ENCODE measurements around the gene KLHL26. TPM values are rescaled to one million over a fixed set of nuclear protein-coding genes. Genes with fewer than 3 reads are reported as not detected.

Gene KLHL26
- total RNA-seq, 1 experiment from 2014 or later = 10.7 TPM

- no peak overlapping the region for H2AFZ ChIP-seq (ENCODE audit: low read length)
- H3K9ac ChIP-seq (ENCODE audit: extremely low read depth, insufficient read length, low read length) = no peak overlapping the region
- Mint-ChIP-seq H3K4me1 (peaks cover 8 to 14% of the 10 kb centered on the region in 2 experiments), H3K27me3 (ENCODE audit: low read depth) (no peaks in the 10 kb centered on the region; the same call in 1 of the 2 replicates), H3K27ac (no peak overlapping the region), H3K36me3 (ENCODE audit: insufficient read depth in 1 of 3, low read depth in 3 of 3) (peaks cover 0 to 9% (median 7%) of the 10 kb centered on the region in 3 experiments; a peak in 3 of 7 replicates), H3K4me3 (no peak overlapping the region), H3K9me3 (no peaks in the 10 kb centered on the region)
- H4K5ac ChIP-seq (ENCODE audit: insufficient read length, low read depth, low read length) = no peak overlapping the region
- H3K9me3 ChIP-seq (ENCODE audit: control insufficient read depth, low read depth, low read length) = no peaks in the 10 kb centered on the region
- no peak overlapping the region for H3K4me2 ChIP-seq (ENCODE audit: insufficient read depth, insufficient read length, low read length)
- no CpG with 5 or more reads among the region's 25 CpGs for WGBS (ENCODE audit: extremely low coverage, insufficient read length, low lambda C conversion rate)
- no peaks in the 10 kb centered on the region for H4K20me1 ChIP-seq (ENCODE audit: control insufficient read depth, insufficient read depth, insufficient read length)
- H3K23me2 ChIP-seq (ENCODE audit: insufficient read length, low read depth, low read length, poor library complexity, severe bottlenecking) = no peaks in the 10 kb centered on the region
- H3K27ac ChIP-seq (ENCODE audit: insufficient read length, low read depth, low read length) = no peak overlapping the region
- no peak overlapping the region for H2BK15ac ChIP-seq (ENCODE audit: low read depth, low read length)
- H4K91ac ChIP-seq (ENCODE audit: insufficient read length, low read depth, low read length) = no peak overlapping the region
- no peak overlapping the region for H3T11ph ChIP-seq (ENCODE audit: low read length)
- H2BK20ac ChIP-seq (ENCODE audit: low read depth, low read length, poor library complexity, severe bottlenecking) = no peak overlapping the region
- H3K56ac ChIP-seq (ENCODE audit: insufficient read length, low read depth, low read length) = no peak overlapping the region
- H3K18ac ChIP-seq (ENCODE audit: insufficient read length, low read depth, low read length) = no peak overlapping the region
- no peak overlapping the region for H3K4ac ChIP-seq (ENCODE audit: low read depth, low read length)
- no peak overlapping the region for H2AK5ac ChIP-seq (ENCODE audit: insufficient read length, low read length)
- H2BK12ac ChIP-seq (ENCODE audit: insufficient read length, low read depth, low read length) = no peak overlapping the region
- H3K79me2 ChIP-seq (ENCODE audit: insufficient read depth, low read length) = no peaks in the 10 kb centered on the region
- H3K14ac ChIP-seq (ENCODE audit: insufficient read depth, low read length) = no peak overlapping the region; the same call in 1 of the 2 replicates
- no peaks in the 10 kb centered on the region; the same call in 1 of the 2 replicates for H3K4me1 ChIP-seq (ENCODE audit: insufficient read depth, low read length)
- H3K23ac ChIP-seq (ENCODE audit: insufficient read length, low read depth, low read length) = no peak overlapping the region
- H4K8ac ChIP-seq (replicated peaks; ENCODE audit: insufficient read length, low read depth, low read length) = no peak overlapping the region
- no peaks in the 10 kb centered on the region for H3K27me3 ChIP-seq (ENCODE audit: insufficient read depth, low read length)
- no peak overlapping the region for H2BK120ac ChIP-seq (ENCODE audit: low read depth, low read length, poor library complexity, severe bottlenecking)
- TF ChIP-seq CTCF (conservative IDR thresholded peaks at IDR 0.05) = no peak
- no peak overlapping the region for H2BK5ac ChIP-seq (ENCODE audit: insufficient read length, low read length)
- no peak for DNase-seq
- H3K79me1 ChIP-seq (ENCODE audit: insufficient read depth, low read depth, low read length, poor library complexity, severe bottlenecking) = no peaks in the 10 kb centered on the region
Observed at GRCh38 chr19:18719541-18719940, 82.7 kb downstream of the KLHL26 start.

Other genes starting within 250 kb of the KLHL26 start
- gene LRRC25, start 239.4 kb upstream of the KLHL26 start, total RNA-seq (2021) = 0.18 TPM in 1 of 2 replicates, not detected in the other
- gene SSBP4, start 217.6 kb upstream of the KLHL26 start, total RNA-seq (2021) = 46.1 and 50.0 TPM in 2 replicates
- gene ISYNA1, start 198.9 kb upstream of the KLHL26 start, total RNA-seq (2021) = 241 and 255 TPM in 2 replicates
- 15.5 and 17.0 TPM in 2 replicates for gene ELL, start 115.0 kb upstream of the KLHL26 start, total RNA-seq (2021)
- gene FKBP8, start 93.5 kb upstream of the KLHL26 start, total RNA-seq (2021) = 308 and 310 TPM in 2 replicates
- 138 and 143 TPM in 2 replicates for gene KXD1, start 79.2 kb upstream of the KLHL26 start, total RNA-seq (2021)
- 1,265 and 1,276 TPM in 2 replicates for gene UBA52, start 65.2 kb upstream of the KLHL26 start, total RNA-seq (2021)
- 72.3 and 79.0 TPM in 2 replicates for gene REX1BD, start 48.2 kb upstream of the KLHL26 start, total RNA-seq (2021)
- 13.9 and 16.2 TPM in 2 replicates for gene CRLF1, start 30.2 kb upstream of the KLHL26 start, total RNA-seq (2021)
- 11.2 and 12.0 TPM in 2 replicates for gene TMEM59L, start 24.2 kb upstream of the KLHL26 start, total RNA-seq (2021)
- 19.0 and 19.1 TPM in 2 replicates for gene CRTC1, start 46.7 kb downstream of the KLHL26 start, total RNA-seq (2021)
- 0.15 TPM in 1 of 2 replicates, not detected in the other for gene COMP, start 154.3 kb downstream of the KLHL26 start, total RNA-seq (2021)
- gene UPF1, start 194.9 kb downstream of the KLHL26 start, total RNA-seq (2021) = 83.3 and 85.4 TPM in 2 replicates

Measured in H9 (cell line).